Psoas muscle (tissue), 8 donors: ENCODE data around the gene POLR2H. TPM values are rescaled to one million over a fixed set of nuclear protein-coding genes. Genes with fewer than 3 reads are reported as not detected.

Experiments
- ATAC-seq, 4 donors: fragments of 200-7000 bp; cut with Tn5 transposase; one replicate each; pipeline ENCODE4 v1.9.1; 2020; ENCODE audit warnings: moderate library complexity in 3 of 4, mild to moderate bottlenecking in 2 of 4
- DNase-seq, 2 donors: peaks; one replicate each; pipeline ENCODE4 v3.0.0-alpha.2; 2020
- H3K27ac ChIP-seq: fragments of 200-600 bp; one replicate; pipeline ENCODE4 v1.8.0; 2022
- H3K27me3 ChIP-seq, 3 donors: fragments of 200-600 bp in 1 of 3; one replicate each; pipeline versions ENCODE4 v1.6.1 to v1.8.0; 2013 to 2022; ENCODE audit warnings: low read length in 2 of 3, mild to moderate bottlenecking in 2 of 3, moderate library complexity in 1 of 3; ENCODE audit not compliant: insufficient read depth in 3 of 3
- H3K36me3 ChIP-seq, 2 donors: fragments of 200-600 bp in 1 of 2; one replicate each; pipeline versions ENCODE4 v1.6.1 to v1.8.0; 2013 to 2022; ENCODE audit warnings: low read depth in 1 of 2, mild to moderate bottlenecking in 1 of 2, moderate library complexity in 1 of 2; ENCODE audit not compliant: insufficient read depth in 1 of 2
- H3K4me1 ChIP-seq: fragments of 200-600 bp; one replicate; pipeline ENCODE4 v1.8.0; 2022
- H3K4me3 ChIP-seq: fragments of 200-600 bp; one replicate; pipeline ENCODE4 v1.8.0; 2022; ENCODE audit warnings: mild to moderate bottlenecking
- H3K9me3 ChIP-seq: fragments of 200-600 bp; one replicate; pipeline ENCODE4 v1.8.0; 2022
- CTCF ChIP-seq: fragments of 200-600 bp; IDR thresholded peaks from one replicate; pipeline ENCODE4 v1.8.0; 2022; ENCODE audit warnings: antibody characterized with exemption
- WGBS, 3 donors: extraction: QIAGEN DNeasy Blood & Tissue Kit; methylation state at CpG; one replicate each; pipeline versions ENCODE4 v1.1.6 to v1.1.7; 2013; 5-methylcytosine and 5-hydroxymethylcytosine counted together
- intact Hi-C, 2 donors: fragments of 100-400 bp; cut with DNase I; formaldehyde crosslinking; loops; one replicate each; pipeline versions ENCODE4 v1.11.0 to v1.14.2; 2022
- polyA plus RNA-seq, 3 donors: library from polyadenylated mRNA; stranded (reverse); fragments of 200-250 nt; gene quantifications; one replicate each; pipeline ENCODE4 v1.2.3, GENCODE V29; 2013
- total RNA-seq, 4 donors: library from RNA; stranded (reverse); fragmentation: NEBNext Ultra II Directional in 2 of 4; extraction: Animal tissue kit (Norgen Biotek cat#: 25700) in 2 of 4; gene quantifications; one replicate each; pipeline versions ENCODE4 v1.2.1 to v1.2.4, GENCODE V29; 2021 to 2023
- donor health status: healthy with polysubstance abuse.
- donor health status: DM: no; HTN: no; CAD: no; lungs with moderate emphysema.
- donor health status: Bipolar disorder and iron deficiency.
- donor health status: healthy.
- donor health status: DM: yes; HTN: yes; CAD: no.
- donor health status: DM: no; HTN: no; CAD: no.
- donor health status: DM: no; HTN: no; CAD: no.
- donor health status: DM: yes; HTN: yes; CAD: no.

The POLR2H gene
- total and polyA plus RNA-seq, 7 donors, result 21.2 to 117 (median 33.2) TPM

- no peak overlapping the region for H3K4me3 ChIP-seq
- no peak for ATAC-seq
These were observed 9.2 kb upstream of the POLR2H start for GRCh38 chr3:184352149-184352785.

GRCh38 chr3:184352897-184353545 is 8.5 kb upstream of the POLR2H start:
- H3K27ac ChIP-seq, result no peak overlapping the region
- 81 to 90% (median 86%) methylated on average over 9 to 11 of the region's 11 CpGs for WGBS, 3 donors
- peaks cover 0 to 10% of the 10 kb centered on the region in 2 donors for H3K36me3 ChIP-seq
- no peaks in the 10 kb centered on the region for H3K27me3 ChIP-seq
- ATAC-seq, result no peak
- no peak overlapping the region for H3K4me3 ChIP-seq
- TF ChIP-seq CTCF, result no peak
- DNase-seq, result peak in 1 of 2 donors; percentile 23
- intact Hi-C loops, result no loop called here
- H3K9me3 ChIP-seq, result no peaks in the 10 kb centered on the region
- H3K4me1 ChIP-seq, result no peaks in the 10 kb centered on the region

More at GRCh38 chr3:184352149-184352785, 9.2 kb upstream of the POLR2H start:
- DNase-seq, result peak in 1 of 2 donors; percentile 44
- Histone ChIP-seq H3K9me3 (no peaks in the 10 kb centered on the region), H3K36me3 (peaks cover 0 to 10% of the 10 kb centered on the region in 2 donors), H3K27me3 (no peaks in the 10 kb centered on the region), H3K4me1 (no peaks in the 10 kb centered on the region), H3K27ac (no peak overlapping the region)
- intact Hi-C loops, result no loop called here
- no peak for TF ChIP-seq CTCF
- 81 to 87% (median 81%) methylated on average over 15 of the region's 15 CpGs for WGBS, 3 donors

GRCh38 chr3:184353546-184353941 is 8.0 kb upstream of the POLR2H start:
- intact Hi-C loops, result no loop called here
- no peaks in the 10 kb centered on the region for H3K27me3 ChIP-seq
- no peaks in the 10 kb centered on the region for H3K4me1 ChIP-seq
- TF ChIP-seq CTCF, result no peak
- no peaks in the 10 kb centered on the region for H3K9me3 ChIP-seq
- no peak overlapping the region for H3K27ac ChIP-seq
- ATAC-seq, result no peak
- H3K4me3 ChIP-seq, result no peak overlapping the region
- peaks cover 0 to 10% of the 10 kb centered on the region in 2 donors for H3K36me3 ChIP-seq
- no peak for DNase-seq
- 88 to 96% (median 93%) methylated on average over 11 of the region's 11 CpGs for WGBS, 3 donors

GRCh38 chr3:184354121-184354728 is 7.3 kb upstream of the POLR2H start:
- peak; percentile 43 to 71 (median 55) for ATAC-seq
- peak; percentile 56 for TF ChIP-seq CTCF
- Histone ChIP-seq H3K27ac (no peak overlapping the region), H3K9me3 (no peaks in the 10 kb centered on the region), H3K36me3 (peaks cover 0 to 10% of the 10 kb centered on the region in 2 donors), H3K4me3 (no peak overlapping the region), H3K27me3 (no peaks in the 10 kb centered on the region), H3K4me1 (no peaks in the 10 kb centered on the region)
- DNase-seq, result peak in 1 of 2 donors; percentile 58
- intact Hi-C loops, result no loop called here
- WGBS, 3 donors, result 50 to 58% (median 57%) methylated on average over 17 to 18 of the region's 18 CpGs
